Hepatocyte (in vitro differentiated cells): ENCODE measurements around the gene EYS. TPM values are rescaled to one million over a fixed set of nuclear protein-coding genes. Genes with fewer than 3 reads are reported as not detected.

Experiments
- DNase-seq: peaks from one replicate; pipeline ENCODE4 v3.0.0-alpha.2; 2016; ENCODE audit warnings: low spot score
- H2AFZ ChIP-seq: fragments of 200-600 bp; sonication (generic); 2 replicates; pipeline ENCODE4 v1.6.0; 2016; ENCODE audit warnings: antibody characterized with exemption, mild to moderate bottlenecking
- H3K27ac ChIP-seq: fragments of 200-600 bp; sonication (generic); 2 replicates; pipeline ENCODE4 v1.5.1; 2016; ENCODE audit warnings: mild to moderate bottlenecking
- H3K27me3 ChIP-seq: fragments of 200-600 bp; sonication (generic); 2 replicates; pipeline ENCODE4 v1.6.1; 2016
- H3K36me3 ChIP-seq: fragments of 200-600 bp; sonication (generic); replicated peaks from 2 replicates; pipeline ENCODE4 v1.5.1; 2016; ENCODE audit warnings: low read depth; ENCODE audit not compliant: insufficient read depth
- H3K4me1 ChIP-seq: fragments of 200-600 bp; sonication (generic); 2 replicates; pipeline ENCODE4 v1.5.1; 2016; ENCODE audit warnings: mild to moderate bottlenecking, moderate library complexity; ENCODE audit not compliant: insufficient read depth
- H3K4me2 ChIP-seq: fragments of 200-600 bp; sonication (generic); 2 replicates; pipeline ENCODE4 v1.6.0; 2016
- H3K4me3 ChIP-seq: fragments of 200-600 bp; sonication (generic); 2 replicates; pipeline ENCODE4 v1.5.1; 2016; ENCODE audit warnings: mild to moderate bottlenecking
- H3K79me2 ChIP-seq: fragments of 200-600 bp; sonication (generic); 2 replicates; pipeline ENCODE4 v1.6.0; 2017; ENCODE audit warnings: mild to moderate bottlenecking
- H3K9me2 ChIP-seq: fragments of 200-600 bp; sonication (generic); replicated peaks from 2 replicates; pipeline ENCODE4 v1.6.0; 2017; ENCODE audit warnings: mild to moderate bottlenecking; ENCODE audit not compliant: insufficient read depth
- H3K9me3 ChIP-seq: fragments of 200-600 bp; sonication (generic); 2 replicates; pipeline ENCODE4 v1.5.1; 2016; ENCODE audit warnings: low read depth, mild to moderate bottlenecking
- H4K20me1 ChIP-seq: fragments of 200-600 bp; sonication (generic); 2 replicates; pipeline ENCODE4 v1.6.0; 2016; ENCODE audit warnings: mild to moderate bottlenecking; ENCODE audit not compliant: insufficient read depth, poor library complexity, severe bottlenecking
- CTCF ChIP-seq: fragments of 200-600 bp; sonication (generic); IDR thresholded peaks from 2 replicates; pipeline ENCODE4 v1.5.1; 2016; ENCODE audit warnings: antibody characterized with exemption, mild to moderate bottlenecking; ENCODE audit not compliant: poor library complexity
- EZH2 ChIP-seq: fragments of 200-600 bp; sonication (generic); IDR thresholded peaks from 2 replicates; pipeline ENCODE4 v1.6.1; 2016; ENCODE audit warnings: antibody characterized with exemption, mild to moderate bottlenecking, borderline replicate concordance
- EZH2phosphoT487 ChIP-seq: fragments of 200-600 bp; sonication (generic); IDR thresholded peaks from one replicate; pipeline ENCODE4 v1.6.1; 2018; ENCODE audit warnings: antibody characterized with exemption, mild to moderate bottlenecking, low read depth, moderate library complexity; ENCODE audit not compliant: unreplicated experiment, severe bottlenecking
- WGBS: methylation state at CpG from one replicate; pipeline ENCODE4 v1.1.6; 2016; ENCODE audit warnings: low lambda C conversion rate; ENCODE audit errors: missing lambda C conversion rate; 5-methylcytosine and 5-hydroxymethylcytosine counted together
- polyA plus RNA-seq: library from polyadenylated mRNA; unstranded; fragments of >200 nt; fragmentation: Nextera tagmentation; extraction: Ambion mirVana; gene quantifications from 2 replicates; pipeline ENCODE4 v1.2.1, GENCODE V29; 2016
- total RNA-seq: library from RNA; depleted of rRNA; stranded (reverse); fragments of >200 nt; gene quantifications from 2 replicates; pipeline ENCODE4 v1.2.3, GENCODE V29; 2014

The EYS gene
- total RNA-seq (0.57 and 1.4 TPM in 2 replicates), polyA plus RNA-seq (0.68 and 0.80 TPM in 2 replicates)

DNA sequence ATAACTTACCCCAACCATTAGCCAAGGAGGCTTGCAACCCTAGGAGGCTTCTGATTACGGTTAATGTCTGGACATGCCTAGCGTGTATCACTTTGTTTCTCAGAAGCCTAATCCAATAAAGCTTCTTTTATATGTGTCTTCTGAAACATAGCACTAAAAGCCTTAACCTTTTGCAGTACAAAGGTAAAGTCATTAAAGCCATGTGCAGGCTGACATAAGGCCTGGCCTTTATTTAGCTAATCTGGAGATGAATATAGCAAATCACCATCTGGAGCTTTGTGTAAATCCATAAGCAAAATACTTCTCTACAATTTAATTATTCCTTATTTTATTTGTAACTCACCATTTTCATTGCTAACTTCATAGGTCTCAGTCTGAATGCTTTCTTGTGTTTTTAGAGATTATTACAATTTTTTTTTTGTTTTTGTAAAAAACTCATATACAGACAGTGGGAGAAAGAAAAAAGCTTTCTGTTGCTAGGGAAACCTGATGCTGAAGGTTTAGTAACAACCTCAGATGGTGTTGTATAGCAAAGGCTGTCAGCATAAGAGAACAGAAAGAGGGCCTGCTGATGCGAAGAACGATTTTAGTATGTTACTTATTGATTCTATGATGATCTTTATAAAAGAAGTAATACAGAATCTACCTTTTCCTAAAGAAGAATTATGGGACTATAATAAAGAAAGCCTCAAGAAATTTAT lies at the start of gene EYS:
EYS (minus strand) TSS at position 101 of the 701 bp plus-strand sequence. CDS start 211,816 bp downstream, outside the sequence.
- Histone ChIP-seq H3K4me2 (peak within 1 kb of the TSS; percentile 9), H4K20me1 (no peaks in the 10 kb centered on the region), H3K9me3 (no peaks in the 10 kb centered on the region), H3K4me3 (no peak within 1 kb of the TSS), H3K27ac (no peak within 1 kb of the TSS), H2AFZ (no peak within 1 kb of the TSS), H3K9me2 (no peaks in the 10 kb centered on the region), H3K4me1 (peaks cover 6% of the 10 kb centered on the region), H3K79me2 (no peaks in the 10 kb centered on the region), H3K27me3 (no peaks in the 10 kb centered on the region), H3K36me3 (no peaks in the 10 kb centered on the region)
- WGBS, result 55% methylated on average over 4 of the region's 4 CpGs
- TF ChIP-seq EZH2, result no peak
- TF ChIP-seq EZH2phosphoT487, result no peak
- no peak for TF ChIP-seq CTCF
- no peak for DNase-seq

DNA sequence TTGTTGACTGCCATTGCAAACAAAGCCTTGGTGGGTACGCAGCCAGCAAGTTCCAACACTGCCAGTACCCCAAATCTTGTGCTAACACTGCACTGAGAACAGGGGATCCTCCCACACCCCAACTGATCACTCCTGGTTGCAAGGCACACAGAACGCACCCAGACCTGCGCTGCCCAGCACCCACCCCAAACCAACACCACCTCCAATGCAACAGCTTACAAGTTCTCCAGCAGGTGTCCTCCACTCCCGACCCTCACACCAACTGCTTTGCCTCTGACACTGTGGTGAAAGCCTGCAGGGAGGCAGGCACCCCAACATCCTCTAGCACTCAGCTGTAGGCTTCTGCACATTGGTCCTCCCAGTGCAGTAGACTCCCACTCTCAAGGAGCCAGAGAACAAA lies 39.3 kb upstream of the EYS start:
- H3K79me2 ChIP-seq, result no peaks in the 10 kb centered on the region
- no peaks in the 10 kb centered on the region for H3K9me3 ChIP-seq
- no peaks in the 10 kb centered on the region for H4K20me1 ChIP-seq
- TF ChIP-seq CTCF (no peak), EZH2phosphoT487 (no peak), EZH2 (no peak)
- no peaks in the 10 kb centered on the region for H3K27me3 ChIP-seq
- no peak overlapping the region for H3K4me2 ChIP-seq
- H2AFZ ChIP-seq, result no peak overlapping the region
- H3K9me2 ChIP-seq, result no peaks in the 10 kb centered on the region
- no peak overlapping the region for H3K27ac ChIP-seq
- no peak overlapping the region for H3K4me3 ChIP-seq
- 82% methylated on average over 4 of the region's 4 CpGs for WGBS
- DNase-seq, result no peak
- no peaks in the 10 kb centered on the region for H3K4me1 ChIP-seq
- H3K36me3 ChIP-seq, result no peaks in the 10 kb centered on the region

- Histone ChIP-seq H3K27ac (no peak overlapping the region), H3K4me1 (no peaks in the 10 kb centered on the region), H4K20me1 (no peaks in the 10 kb centered on the region), H3K9me2 (no peaks in the 10 kb centered on the region), H3K36me3 (no peaks in the 10 kb centered on the region), H3K4me2 (no peak overlapping the region), H2AFZ (no peak overlapping the region), H3K27me3 (no peaks in the 10 kb centered on the region), H3K4me3 (no peak overlapping the region), H3K9me3 (no peaks in the 10 kb centered on the region), H3K79me2 (no peaks in the 10 kb centered on the region)
- DNase-seq, result no peak
- WGBS, result 90% methylated on average over 2 of the region's 2 CpGs
- TF ChIP-seq CTCF, result no peak
- TF ChIP-seq EZH2, result no peak
- no peak for TF ChIP-seq EZH2phosphoT487
Observed at GRCh38 chr6:65745614-65746013, 38.6 kb upstream of the EYS start.
